GM12878 (cell line): ENCODE results near the gene MMP20. TPM values are rescaled to one million over a fixed set of nuclear protein-coding genes. Genes with fewer than 3 reads are reported as not detected.

Source experiments
- ATAC-seq: fragments of 200-7000 bp; cut with Tn5 transposase; 3 replicates; pipeline ENCODE4 v1.9.1; 2020; ENCODE audit warnings: mild to moderate bottlenecking, moderate library complexity
- BruUV-seq: library from RNA; stranded (reverse); fragments of 400-500 nt; replicated peaks from 2 replicates; lab custom pipeline; 2021; lab: Mats Ljungman, UMichigan
- CTCF ChIA-PET: fragments of 300-600 bp; sonication (Branson Sonifier 250); formaldehyde crosslinking; extraction: SDS; loops from one replicate; lab custom pipeline; 2021; ENCODE audit warnings: inconsistent platforms; lab: Yijun Ruan, JAX
- POLR2A ChIA-PET: fragments of 350-600 bp; formaldehyde crosslinking; extraction: SDS; loops from one replicate; lab custom pipeline; 2021; ENCODE audit warnings: inconsistent platforms; lab: Charles Lee
- RAD21 ChIA-PET: fragments of 300-600 bp; sonication (Branson Sonifier 250); formaldehyde crosslinking; loops from one replicate; lab custom pipeline; 2023; ENCODE audit warnings: antibody characterized with exemption; ENCODE audit not compliant: unreplicated experiment; lab: Charles Lee
- SMC1A ChIA-PET: fragments of 300-600 bp; sonication (Branson Sonifier 250); formaldehyde crosslinking; loops from one replicate; lab custom pipeline; 2023; ENCODE audit not compliant: unreplicated experiment, uncharacterized antibody; lab: Charles Lee
- DNase-seq: peaks from one replicate; pipeline ENCODE4 v3.0.0-alpha.2; 2011; ENCODE audit warnings: low read depth, low spot score
- FAIRE-seq: peaks from 3 replicates; lab custom pipeline; 2011; peaks lifted over from hg19 to GRCh38; lab: Jason Lieb, UNC
- H2AFZ ChIP-seq: 2 replicates; pipeline ENCODE4 v1.6.0; 2011; ENCODE audit warnings: low read depth, low read length, control low read depth; ENCODE audit not compliant: control insufficient read depth
- H3K27ac ChIP-seq: 2 replicates; pipeline ENCODE4 v1.5.1; 2011; ENCODE audit warnings: control low read depth; ENCODE audit not compliant: control insufficient read depth, insufficient read depth
- H3K27me3 ChIP-seq, 2 experiments: replicated peaks in 1 of 2; 2 replicates each; pipeline versions ENCODE4 v1.6.0 to v1.6.1; 2011; ENCODE audit warnings: low read length in 1 of 2; ENCODE audit not compliant: control insufficient read depth in 2 of 2, insufficient read depth in 2 of 2
- H3K36me3 ChIP-seq, 2 experiments: 2 replicates each; pipeline ENCODE4 v1.5.1; 2011; ENCODE audit warnings: low read length in 1 of 2; ENCODE audit not compliant: control insufficient read depth in 2 of 2, insufficient read depth in 2 of 2
- H3K4me1 ChIP-seq: 2 replicates; pipeline ENCODE4 v1.6.1; 2011; ENCODE audit warnings: mild to moderate bottlenecking, low read length, moderate library complexity, mixed read lengths; ENCODE audit not compliant: control insufficient read depth, insufficient read depth
- H3K4me2 ChIP-seq: 2 replicates; pipeline ENCODE4 v1.6.0; 2011; ENCODE audit warnings: control low read depth; ENCODE audit not compliant: control insufficient read depth, insufficient read depth
- H3K4me3 ChIP-seq: fragments of 200-600 bp; sonication (generic); 2 replicates; pipeline ENCODE4 v1.5.1; 2016
- H3K79me2 ChIP-seq: 2 replicates; pipeline ENCODE4 v1.6.0; 2011; ENCODE audit warnings: low read length; ENCODE audit not compliant: control insufficient read depth, insufficient read depth
- H3K9ac ChIP-seq: 2 replicates; pipeline ENCODE4 v1.8.0; 2011; ENCODE audit warnings: low read length, control low read depth, mixed read lengths; ENCODE audit not compliant: control insufficient read depth, insufficient read depth
- H3K9me3 ChIP-seq: replicated peaks from 3 replicates; pipeline ENCODE4 v1.5.1; 2011; ENCODE audit warnings: mild to moderate bottlenecking, low read length; ENCODE audit not compliant: control insufficient read depth, insufficient read depth
- H4K20me1 ChIP-seq: 2 replicates; pipeline ENCODE4 v1.6.0; 2011; ENCODE audit not compliant: control insufficient read depth, insufficient read depth
- CTCF ChIP-seq, 3 experiments: IDR thresholded peaks in 2 of 3; conservative IDR thresholded peaks in 1 of 3; 2 replicates each; pipeline ENCODE4 v1.5.1; 2011; ENCODE audit warnings: low read depth in 3 of 3, low read length in 3 of 3, mild to moderate bottlenecking in 3 of 3, control low read depth in 2 of 3, moderate library complexity in 2 of 3, inconsistent platforms in 1 of 3, mixed read lengths in 1 of 3; ENCODE audit not compliant: control insufficient read depth in 2 of 3, insufficient read depth in 1 of 3; ENCODE audit errors: extremely low read depth in 1 of 3
- FOXM1 ChIP-seq: IDR thresholded peaks from 2 replicates; pipeline ENCODE4 v1.6.1; 2012; ENCODE audit warnings: low read depth, mild to moderate bottlenecking, inconsistent platforms, low read length, moderate library complexity
- IRF4 ChIP-seq: IDR thresholded peaks from 2 replicates; pipeline ENCODE4 v1.6.1; 2011; ENCODE audit warnings: low read depth, low read length
- JUNB ChIP-seq: IDR thresholded peaks from 2 replicates; pipeline ENCODE4 v1.6.1; 2016; ENCODE audit warnings: antibody characterized with exemption, mild to moderate bottlenecking
- NFIC ChIP-seq: IDR thresholded peaks from 2 replicates; pipeline ENCODE4 v1.6.1; 2012; ENCODE audit warnings: low read depth, mild to moderate bottlenecking, inconsistent platforms, low read length, moderate library complexity
- NFYB ChIP-seq: IDR thresholded peaks from 2 replicates; pipeline ENCODE4 v1.6.1; 2011; ENCODE audit warnings: low read depth, mild to moderate bottlenecking, low read length, improper control_type of control experiment, moderate library complexity; ENCODE audit not compliant: insufficient read depth
- NR2F1 ChIP-seq: fragments of 450-650 bp; conservative IDR thresholded peaks from 2 replicates; pipeline ENCODE4 v1.6.1; 2017; ENCODE audit warnings: mild to moderate bottlenecking
- RAD21 ChIP-seq: IDR thresholded peaks from 2 replicates; pipeline ENCODE4 v1.6.1; 2011; ENCODE audit warnings: mild to moderate bottlenecking, low read depth, low read length, moderate library complexity; ENCODE audit not compliant: insufficient read depth
- YY1 ChIP-seq: IDR thresholded peaks from 2 replicates; pipeline ENCODE4 v1.6.1; 2011; ENCODE audit warnings: low read depth, mild to moderate bottlenecking, low read length
- ZBTB11 ChIP-seq: fragments of 450-650 bp; formaldehyde crosslinking; IDR thresholded peaks from 2 replicates; pipeline ENCODE4 v1.5.0; 2022; ENCODE audit warnings: mild to moderate bottlenecking, missing genetic modification characterization
- ZNF384 ChIP-seq: IDR thresholded peaks from 2 replicates; pipeline ENCODE4 v1.6.1; 2012; ENCODE audit warnings: low read depth, mild to moderate bottlenecking, low read length, improper control_type of control experiment, borderline replicate concordance
- ZZZ3 ChIP-seq: IDR thresholded peaks from 2 replicates; pipeline ENCODE4 v1.6.1; 2011; ENCODE audit warnings: low read depth; ENCODE audit not compliant: control insufficient read depth, insufficient read length
- WGBS: methylation state at CpG from one replicate; pipeline ENCODE4 v1.1.6; 2016; ENCODE audit warnings: low lambda C conversion rate; ENCODE audit not compliant: insufficient replicate concordance, insufficient coverage; ENCODE audit errors: missing lambda C conversion rate; 5-methylcytosine and 5-hydroxymethylcytosine counted together
- in situ Hi-C: fragments of 300-500 bp; cut with MboI; formaldehyde crosslinking; loops from 9 replicates; pipeline ENCODE4 v1.14.3; 2018; ENCODE audit warnings: mixed read lengths
- intact Hi-C: fragments of 100-400 bp; cut with micrococcal nuclease; formaldehyde crosslinking; loops from one replicate; pipeline ENCODE4 v1.14.2; 2022; ENCODE audit not compliant: unreplicated experiment
- polyA plus RNA-seq, 11 experiments: library from polyadenylated mRNA; depleted of rRNA in 4 of 11; unstranded in 6 of 11; stranded (reverse) in 5 of 11; fragments of >200 nt; fragmentation: Nextera tagmentation in 4 of 11; fragmentation: Illumina TruSeq in 1 of 11; extraction: Ambion mirVana in 4 of 11; extraction: Trizol in 1 of 11; gene quantifications; 1 replicate in 1 of 11; 2 replicates in 10 of 11; pipeline versions ENCODE4 v1.2.1 to v1.2.3, GENCODE V29; 2011 to 2016; ENCODE audit warnings: inconsistent platforms in 2 of 11, missing spikeins in 2 of 11, low read depth in 1 of 11
- total RNA-seq, 4 experiments: library from RNA; depleted of rRNA in 3 of 4; stranded (reverse); fragments of >200 nt in 3 of 4; fragmentation: Illumina TruSeq in 1 of 4; extraction: Trizol in 1 of 4; gene quantifications; 2 replicates each; pipeline versions ENCODE4 v1.2.1 to v1.2.3, GENCODE V29; 2013 to 2021
- TF ChIP-seq, protein P1 (sequence below): IDR thresholded peaks from 2 replicates; pipeline ENCODE4 v1.6.1; 2011; ENCODE audit warnings: borderline replicate concordance, low read depth, mild to moderate bottlenecking, moderate library complexity, low read length; ENCODE audit not compliant: insufficient read depth, poor library complexity, severe bottlenecking

Gene MMP20
- total and polyA plus RNA-seq, 10 of the 15 experiments (the other 5 are each of a cell fraction or from before 2014, with no cell fraction given) = 0.10 to 0.57 (median 0.19) TPM; not detected in 2

- Histone ChIP-seq H3K27ac (no peak overlapping the region), H3K27me3 (no peaks in the 10 kb centered on the region; a peak in 1 of 4 replicates), H3K79me2 (no peaks in the 10 kb centered on the region), H3K4me3 (no peak overlapping the region), H4K20me1 (no peaks in the 10 kb centered on the region), H2AFZ (no peak overlapping the region), H3K9ac (no peak overlapping the region), H3K4me1 (peaks cover 32% of the 10 kb centered on the region), H3K4me2 (peak overlapping the region; percentile 19; the same call in 1 of the 2 replicates), H3K36me3 (no peaks in the 10 kb centered on the region), H3K9me3 (no peaks in the 10 kb centered on the region; the same call in 1 of the 3 replicates)
- ATAC-seq (peak; percentile 26; the same call in 2 of the 3 replicates), FAIRE-seq (peak; percentile 7), DNase-seq (no peak)
- ChIA-PET POLR2A (interaction anchor here (0.6 to 3.0 kb wide), 14 partner anchors 9 to 51 kb away, joined by 3 to 23 read pairs (median 8); no protein-coding TSS in a partner anchor), CTCF (interaction anchor here (0.7 to 11.7 kb wide), 19 partner anchors 10 to 202 kb away, joined by 3 to 130 read pairs (median 6); no protein-coding TSS in a partner anchor), SMC1A (interaction anchor here (0.5 to 19.4 kb wide), 9 partner anchors 12 to 249 kb away, joined by 3 to 399 read pairs (median 22); no protein-coding TSS in a partner anchor), RAD21 (interaction anchor here (1.4 to 4.5 kb wide), 11 partner anchors 9 to 47 kb away, joined by 4 to 66 read pairs (median 12); no protein-coding TSS in a partner anchor)
- BruUV-seq = no TSS peak
- in situ Hi-C loops (no loop called here), intact Hi-C loops (no loop called here)
- 73% methylated on average over 11 of the region's 11 CpGs for WGBS
- peak; percentile 28 for TF ChIP-seq RAD21
- TF ChIP-seq ZNF384 = no peak
- peak; percentile 25 to 70 (median 57) for TF ChIP-seq CTCF (IDR thresholded peaks at IDR 0.05 in 2 of 3, conservative IDR thresholded peaks at IDR 0.05 in 1 of 3; ENCODE audit: control insufficient read depth in 2 of 3, extremely low read depth in 1 of 3, insufficient read depth in 1 of 3, low read depth in 3 of 3, low read length in 3 of 3)
- 0 out of 2 replicates have a peak, but pooled peaks have one; percentile 10 for TF ChIP-seq YY1
- peak; percentile 21; the same call in 1 of the 2 replicates for TF ChIP-seq FOXM1
- no peak for TF ChIP-seq ZBTB11 (CRISPR knock-in tag)
- TF ChIP-seq NFIC = peak; percentile 37; the same call in 1 of the 2 replicates
- TF ChIP-seq ZZZ3 = no peak
- 0 out of 2 replicates have a peak, but pooled peaks have one; percentile 6 for TF ChIP-seq IRF4
- peak; percentile 55 for TF ChIP-seq JUNB
- no peak for TF ChIP-seq NR2F1
- peak; percentile 57 for TF ChIP-seq NFYB
- TF ChIP-seq, protein P1, sequence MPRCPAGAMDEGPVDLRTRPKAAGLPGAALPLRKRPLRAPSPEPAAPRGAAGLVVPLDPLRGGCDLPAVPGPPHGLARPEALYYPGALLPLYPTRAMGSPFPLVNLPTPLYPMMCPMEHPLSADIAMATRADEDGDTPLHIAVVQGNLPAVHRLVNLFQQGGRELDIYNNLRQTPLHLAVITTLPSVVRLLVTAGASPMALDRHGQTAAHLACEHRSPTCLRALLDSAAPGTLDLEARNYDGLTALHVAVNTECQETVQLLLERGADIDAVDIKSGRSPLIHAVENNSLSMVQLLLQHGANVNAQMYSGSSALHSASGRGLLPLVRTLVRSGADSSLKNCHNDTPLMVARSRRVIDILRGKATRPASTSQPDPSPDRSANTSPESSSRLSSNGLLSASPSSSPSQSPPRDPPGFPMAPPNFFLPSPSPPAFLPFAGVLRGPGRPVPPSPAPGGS = no peak
Observed at GRCh38 chr11:102592634-102593581, 32.2 kb downstream of the MMP20 start.
